Measurements from ENCODE around the gene FLNB. TPM values are rescaled to one million over a fixed set of nuclear protein-coding genes. Genes with fewer than 3 reads are reported as not detected.

FLNB gene
- total RNA-seq, 1 experiment from 2014 or later, result 580 TPM

DNA sequence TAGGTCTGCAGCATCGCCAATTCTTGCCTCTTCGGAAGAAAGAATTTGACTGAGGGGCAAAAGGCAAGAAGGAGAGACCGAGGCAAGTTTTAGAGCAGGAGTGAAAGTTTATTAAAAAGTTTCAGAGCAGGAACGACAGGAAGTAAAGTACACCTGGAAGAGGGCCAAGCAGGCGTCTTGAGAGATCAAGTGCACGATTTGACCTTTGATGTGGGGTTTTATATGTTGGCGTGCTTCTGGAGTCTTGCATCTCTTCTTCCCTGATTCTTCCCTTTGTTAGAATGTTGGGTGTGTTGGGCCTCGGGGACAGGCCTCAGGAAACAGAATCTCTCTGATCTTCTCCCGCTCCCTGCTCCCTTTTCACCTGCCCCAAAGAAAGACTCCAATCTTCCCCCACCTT lies 40.6 kb upstream of the FLNB start:
- ChIA-PET CTCF (interaction anchor here (0.5 to 0.8 kb wide), 2 partner anchors 40 to 111 kb away, joined by 3 to 4 read pairs; partner anchors contain the start of gene FLNB), POLR2A (interaction anchor here (1.1 kb wide), 1 partner anchor 43 kb away, joined by 3 read pairs; no protein-coding TSS in a partner anchor)
- BruUV-seq (replicated peaks), result no TSS peak
- no peak overlapping the region for H3K27ac Mint-ChIP-seq (ENCODE audit: low read depth, unreplicated experiment)
- H3K9me3 Mint-ChIP-seq (ENCODE audit: unreplicated experiment), result no peaks in the 10 kb centered on the region
- H3K4me3 Mint-ChIP-seq (ENCODE audit: unreplicated experiment), result no peak overlapping the region
- intact Hi-C loops (cut with micrococcal nuclease), result no loop called here
- no peaks in the 10 kb centered on the region for H3K36me3 Mint-ChIP-seq (ENCODE audit: insufficient read depth, unreplicated experiment)
- no peak for DNase-seq (ENCODE audit: unreplicated experiment)
- H3K27me3 Mint-ChIP-seq (ENCODE audit: insufficient read depth, unreplicated experiment), result no peaks in the 10 kb centered on the region
- peaks cover 29% of the 10 kb centered on the region for H3K4me1 Mint-ChIP-seq (ENCODE audit: insufficient read depth, unreplicated experiment)
- TF ChIP-seq, protein P1, sequence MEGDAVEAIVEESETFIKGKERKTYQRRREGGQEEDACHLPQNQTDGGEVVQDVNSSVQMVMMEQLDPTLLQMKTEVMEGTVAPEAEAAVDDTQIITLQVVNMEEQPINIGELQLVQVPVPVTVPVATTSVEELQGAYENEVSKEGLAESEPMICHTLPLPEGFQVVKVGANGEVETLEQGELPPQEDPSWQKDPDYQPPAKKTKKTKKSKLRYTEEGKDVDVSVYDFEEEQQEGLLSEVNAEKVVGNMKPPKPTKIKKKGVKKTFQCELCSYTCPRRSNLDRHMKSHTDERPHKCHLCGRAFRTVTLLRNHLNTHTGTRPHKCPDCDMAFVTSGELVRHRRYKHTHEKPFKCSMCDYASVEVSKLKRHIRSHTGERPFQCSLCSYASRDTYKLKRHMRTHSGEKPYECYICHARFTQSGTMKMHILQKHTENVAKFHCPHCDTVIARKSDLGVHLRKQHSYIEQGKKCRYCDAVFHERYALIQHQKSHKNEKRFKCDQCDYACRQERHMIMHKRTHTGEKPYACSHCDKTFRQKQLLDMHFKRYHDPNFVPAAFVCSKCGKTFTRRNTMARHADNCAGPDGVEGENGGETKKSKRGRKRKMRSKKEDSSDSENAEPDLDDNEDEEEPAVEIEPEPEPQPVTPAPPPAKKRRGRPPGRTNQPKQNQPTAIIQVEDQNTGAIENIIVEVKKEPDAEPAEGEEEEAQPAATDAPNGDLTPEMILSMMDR (IDR thresholded peaks at IDR 0.05; ENCODE audit: unreplicated experiment), result no peak

DNA sequence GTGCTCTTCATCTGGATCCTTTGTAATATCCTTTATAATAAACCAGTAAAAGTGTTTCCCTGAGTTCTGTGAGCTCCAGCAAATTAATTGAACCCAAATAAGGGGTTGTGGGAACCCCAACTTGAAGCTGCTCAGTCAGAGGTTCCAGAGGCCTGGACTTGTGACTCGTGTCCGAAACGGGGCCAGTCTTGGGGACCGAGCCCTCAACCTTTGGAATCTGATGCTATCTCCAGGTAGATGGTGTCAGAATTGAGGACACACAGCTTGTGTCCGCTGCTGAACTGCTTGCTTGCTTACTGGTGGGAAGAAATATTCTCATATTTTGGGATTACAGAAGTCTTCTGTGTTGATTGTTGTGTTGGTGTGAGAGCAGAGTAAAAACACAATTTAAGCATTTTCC lies 39.7 kb upstream of the FLNB start:
- Mint-ChIP-seq H3K4me3 (ENCODE audit: unreplicated experiment) (no peak overlapping the region), H3K36me3 (ENCODE audit: insufficient read depth, unreplicated experiment) (no peaks in the 10 kb centered on the region), H3K27ac (ENCODE audit: low read depth, unreplicated experiment) (no peak overlapping the region), H3K9me3 (ENCODE audit: unreplicated experiment) (no peaks in the 10 kb centered on the region), H3K4me1 (ENCODE audit: insufficient read depth, unreplicated experiment) (peaks cover 36% of the 10 kb centered on the region), H3K27me3 (ENCODE audit: insufficient read depth, unreplicated experiment) (no peaks in the 10 kb centered on the region)
- intact Hi-C loops (cut with micrococcal nuclease), result no loop called here
- DNase-seq (ENCODE audit: unreplicated experiment), result no peak
- no TSS peak for BruUV-seq (replicated peaks)
- ChIA-PET POLR2A (interaction anchor here (0.6 to 2.1 kb wide), 6 partner anchors 9 to 557 kb away, joined by 3 to 12 read pairs (median 3); no protein-coding TSS in a partner anchor), CTCF (interaction anchor here (0.6 to 1.0 kb wide), 6 partner anchors 8 to 115 kb away, joined by 3 to 6 read pairs (median 3); partner anchors contain the start of gene FLNB)
- TF ChIP-seq, protein P1 (IDR thresholded peaks at IDR 0.05; ENCODE audit: unreplicated experiment), result no peak

DNA sequence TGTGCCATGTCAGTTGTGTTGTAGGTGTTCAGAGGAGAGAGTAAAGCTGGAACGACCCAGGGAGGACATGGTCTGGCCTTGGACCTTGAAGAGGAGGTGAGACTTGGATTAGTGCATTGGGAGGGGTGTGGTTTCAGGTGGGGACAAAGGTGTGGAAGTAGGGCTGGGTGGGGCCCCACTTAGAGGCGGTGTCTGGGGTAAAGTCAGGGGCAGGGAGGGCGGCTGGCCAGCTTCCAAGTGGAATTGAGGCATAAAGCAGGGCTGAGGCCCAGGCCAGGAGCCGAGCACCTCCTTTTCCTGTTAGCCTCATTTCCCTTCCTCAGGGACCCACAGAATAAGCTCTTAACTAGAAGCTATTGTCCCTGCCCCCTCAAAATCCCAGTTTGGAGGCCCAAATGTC lies 36.2 kb upstream of the FLNB start:
- TF ChIP-seq, protein P1 (IDR thresholded peaks at IDR 0.05; ENCODE audit: unreplicated experiment), result no peak
- peak; percentile 75 for DNase-seq (ENCODE audit: unreplicated experiment)
- ChIA-PET CTCF (interaction anchor here (0.6 to 2.2 kb wide), 9 partner anchors 13 to 164 kb away, joined by 3 to 7 read pairs (median 5); no protein-coding TSS in a partner anchor), POLR2A (interaction anchor here (0.6 to 3.9 kb wide), 8 partner anchors 10 to 78 kb away, joined by 3 to 38 read pairs (median 7); partner anchors contain the start of gene FLNB)
- no peaks in the 10 kb centered on the region for H3K27me3 Mint-ChIP-seq (ENCODE audit: insufficient read depth, unreplicated experiment)
- TSS peak; percentile 18 for BruUV-seq (replicated peaks)
- intact Hi-C loops (cut with micrococcal nuclease), result no loop called here
- H3K27ac Mint-ChIP-seq (ENCODE audit: low read depth, unreplicated experiment), result peak overlapping the region; percentile 93
- no peaks in the 10 kb centered on the region for H3K9me3 Mint-ChIP-seq (ENCODE audit: unreplicated experiment)
- H3K4me3 Mint-ChIP-seq (ENCODE audit: unreplicated experiment), result peak overlapping the region; percentile 56
- H3K36me3 Mint-ChIP-seq (ENCODE audit: insufficient read depth, unreplicated experiment), result peaks cover 6% of the 10 kb centered on the region
- peaks cover 42% of the 10 kb centered on the region for H3K4me1 Mint-ChIP-seq (ENCODE audit: insufficient read depth, unreplicated experiment)

DNA sequence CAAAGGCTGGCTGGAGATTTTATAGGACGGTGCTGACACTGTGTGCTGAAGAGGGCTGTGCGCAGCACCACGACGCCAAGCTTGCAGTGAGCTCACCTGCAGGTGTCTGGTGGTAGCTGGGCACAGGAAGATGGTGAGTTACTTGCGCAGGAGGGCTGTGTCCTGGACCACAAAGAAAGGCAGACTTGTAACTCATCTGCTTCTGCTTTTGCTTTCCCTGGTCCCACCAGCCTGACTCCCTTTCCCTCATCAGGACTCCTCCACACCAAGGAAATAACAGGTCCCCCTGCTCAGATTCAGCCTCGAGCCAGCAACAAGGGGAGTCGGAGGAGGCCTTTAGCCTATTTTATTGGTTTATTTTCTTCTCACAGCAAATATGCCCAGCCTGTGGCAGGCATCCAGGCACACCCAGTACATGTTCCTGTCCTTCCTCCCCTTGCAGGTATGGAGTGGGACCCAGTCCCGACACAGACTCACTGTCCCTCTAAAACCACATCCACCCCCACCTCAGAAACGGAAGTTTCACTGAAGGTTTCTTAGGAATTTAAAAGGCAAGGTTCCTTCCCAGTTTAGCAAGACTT lies 35.6 kb upstream of the FLNB start:
- BruUV-seq (replicated peaks), result no TSS peak
- intact Hi-C loops (cut with micrococcal nuclease), result no loop called here
- POLR2A ChIA-PET, result interaction anchor here (0.6 to 3.9 kb wide), 10 partner anchors 10 to 77 kb away, joined by 3 to 38 read pairs (median 5); partner anchors contain the start of gene FLNB

More for the DNA sequence above, 35.6 kb upstream of the FLNB start:
- H3K9me3 Mint-ChIP-seq (ENCODE audit: unreplicated experiment), result no peaks in the 10 kb centered on the region
- peaks cover 6% of the 10 kb centered on the region for H3K36me3 Mint-ChIP-seq (ENCODE audit: insufficient read depth, unreplicated experiment)
- H3K4me1 Mint-ChIP-seq (ENCODE audit: insufficient read depth, unreplicated experiment), result peaks cover 38% of the 10 kb centered on the region
- H3K4me3 Mint-ChIP-seq (ENCODE audit: unreplicated experiment), result peak overlapping the region; percentile 56
- DNase-seq (ENCODE audit: unreplicated experiment), result peak; percentile 73
- TF ChIP-seq, protein P1 (IDR thresholded peaks at IDR 0.05; ENCODE audit: unreplicated experiment), result no peak
- H3K27ac Mint-ChIP-seq (ENCODE audit: low read depth, unreplicated experiment), result peak overlapping the region; percentile 93
- CTCF ChIA-PET, result interaction anchor here (1.2 to 2.2 kb wide), 5 partner anchors 16 to 163 kb away, joined by 5 to 7 read pairs (median 5); no protein-coding TSS in a partner anchor
- no peaks in the 10 kb centered on the region for H3K27me3 Mint-ChIP-seq (ENCODE audit: insufficient read depth, unreplicated experiment)
